Fibroblast of skin of right quadriceps (primary cell): ENCODE data around the gene PABPN1L.

Experiments
- DNase-seq: peaks from one replicate; pipeline ENCODE4 v3.0.0-alpha.2; 2013

The PABPN1L gene

GRCh38 chr16:88882358-88883030, 16.0 kb upstream of the PABPN1L start:
- no peak for DNase-seq

DNA sequence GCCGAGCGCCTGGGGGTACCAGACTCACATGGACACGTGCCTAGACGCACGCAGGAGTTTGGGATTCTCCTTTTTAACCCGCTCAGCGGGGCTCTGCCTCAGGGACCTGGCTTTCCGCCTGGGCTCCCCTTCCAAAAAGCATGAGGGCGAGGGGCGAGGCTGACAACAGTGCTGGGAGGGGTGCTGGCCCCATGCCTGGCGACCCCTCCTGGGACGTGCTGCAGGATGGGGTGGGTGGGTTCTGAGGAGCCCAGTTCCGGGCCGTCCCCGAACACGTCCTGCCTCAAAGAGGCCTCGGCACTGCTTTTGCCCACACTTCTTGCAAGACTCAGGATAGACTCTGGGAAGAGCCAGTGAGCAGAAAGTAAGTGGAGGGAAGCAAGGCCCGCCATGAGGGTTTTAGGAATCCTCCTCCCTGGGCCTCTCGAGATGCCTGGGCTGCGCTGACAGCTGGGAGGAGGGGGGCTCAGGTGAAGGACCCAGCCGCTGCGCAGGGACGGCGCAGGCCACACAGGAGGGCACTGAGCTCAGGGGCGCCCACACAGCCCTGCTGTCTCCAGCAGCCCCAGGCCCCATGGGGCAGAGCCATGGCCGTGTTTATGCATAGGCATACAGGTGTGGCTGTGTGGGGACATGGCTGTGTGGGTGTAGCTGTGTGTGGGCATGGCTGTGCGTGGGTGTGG, 15.4 kb upstream of the PABPN1L start:
- DNase-seq, result no peak

GRCh38 chr16:88881007-88881615, 14.7 kb upstream of the PABPN1L start:
- DNase-seq, result no peak

DNA sequence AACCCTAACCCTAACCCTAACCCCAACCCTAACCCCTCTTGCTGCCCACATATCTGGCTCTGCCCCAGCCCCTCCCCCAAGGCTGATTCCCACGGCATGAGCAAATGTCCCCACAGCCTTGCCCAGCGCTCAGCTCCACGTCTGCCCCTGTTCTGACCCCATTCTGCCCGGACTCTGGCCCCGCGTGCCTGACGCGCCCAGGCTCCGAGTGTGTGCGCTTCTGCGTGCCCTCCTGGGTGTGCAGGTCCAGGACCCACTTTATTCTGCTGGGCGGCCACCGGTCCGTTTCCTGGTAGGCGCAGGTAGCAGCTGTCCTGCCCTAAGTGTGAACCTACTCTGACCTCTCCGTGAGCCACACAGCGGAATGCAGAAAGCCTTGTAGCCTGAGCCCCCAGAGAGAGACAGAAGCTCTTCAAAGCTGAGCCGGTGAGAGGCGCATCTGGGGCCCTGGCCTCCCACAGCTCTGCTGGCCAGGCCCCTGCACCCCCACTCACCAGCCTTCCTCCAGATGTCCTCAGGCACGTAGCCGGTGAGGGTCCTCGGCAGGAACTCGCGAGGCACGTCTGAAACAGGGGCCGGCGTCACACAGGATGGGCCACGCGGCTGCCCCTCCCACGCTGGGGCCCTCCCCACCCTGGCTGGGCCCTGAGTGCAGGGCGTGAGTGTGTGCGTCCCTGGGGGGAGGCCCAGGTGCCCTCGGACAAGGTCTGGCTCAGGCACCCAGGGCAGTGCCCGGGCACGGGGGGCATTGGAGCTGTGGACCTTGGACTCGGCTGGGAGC, 14.0 kb upstream of the PABPN1L start:
- no peak for DNase-seq

DNA sequence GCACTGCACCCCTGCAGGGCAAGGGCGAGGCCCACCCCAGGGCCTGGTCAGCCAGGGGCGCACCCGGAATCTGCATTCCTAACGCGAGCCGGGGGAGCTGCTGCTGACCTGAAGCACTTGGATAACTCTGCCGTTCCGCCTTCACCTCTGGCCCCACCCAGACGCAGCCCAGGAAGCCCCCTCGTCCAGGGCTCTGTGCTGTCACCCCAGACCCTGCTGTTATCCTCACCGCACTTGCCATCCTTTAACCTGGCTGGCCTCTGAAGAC, 13.3 kb upstream of the PABPN1L start:
- no peak for DNase-seq

DNA sequence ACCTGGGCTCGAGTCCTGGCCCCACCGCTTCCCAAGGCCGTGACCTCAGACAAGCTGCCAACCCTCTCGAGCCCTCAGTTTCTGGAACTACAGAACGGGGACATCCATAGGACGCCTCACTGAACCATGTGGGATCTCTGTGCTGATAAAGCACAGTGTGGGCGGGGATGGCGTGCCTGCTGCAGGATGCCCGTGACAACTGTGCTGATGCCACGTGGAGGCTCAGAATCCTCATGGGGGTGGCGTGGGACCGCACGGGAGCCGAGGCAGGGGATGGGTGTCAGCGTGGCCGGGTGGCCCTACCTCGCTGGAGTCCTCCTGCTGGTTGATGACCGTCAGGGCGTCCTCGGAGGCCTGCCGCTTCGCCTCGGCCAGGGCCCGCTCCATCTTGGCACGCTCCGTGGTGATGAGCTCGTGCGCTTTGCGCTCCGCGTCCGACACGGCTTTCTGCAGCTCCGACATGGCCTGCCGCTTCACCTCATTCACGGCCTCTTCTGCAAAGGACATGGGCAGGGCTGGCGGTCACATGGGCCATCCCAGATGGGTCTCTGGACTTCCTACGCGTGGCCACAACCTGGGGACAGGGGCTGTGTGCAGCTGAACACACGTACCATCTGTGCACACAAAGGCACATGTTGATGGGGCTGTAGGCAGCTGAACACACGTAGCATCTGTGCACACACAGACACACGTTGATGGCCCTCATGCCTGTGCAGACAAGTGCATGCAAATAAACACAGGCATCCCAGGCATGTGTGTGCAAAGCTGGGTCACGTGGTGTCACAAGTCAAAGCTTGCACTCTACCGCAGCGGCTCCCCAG, 12.7 kb upstream of the PABPN1L start:
- DNase-seq, result no peak

GRCh38 chr16:88878356-88878755, 11.9 kb upstream of the PABPN1L start:
- no peak for DNase-seq

GRCh38 chr16:88877564-88878289, 11.3 kb upstream of the PABPN1L start:
- DNase-seq, result no peak

GRCh38 chr16:88876942-88877526, 10.6 kb upstream of the PABPN1L start:
- no peak for DNase-seq

- no peak for DNase-seq
Observed at GRCh38 chr16:88875703-88876234, 9.3 kb upstream of the PABPN1L start.

GRCh38 chr16:88874938-88875599, 8.6 kb upstream of the PABPN1L start:
- no peak for DNase-seq

- DNase-seq, result no peak
Observed at GRCh38 chr16:88872650-88873331, 6.3 kb upstream of the PABPN1L start.

GRCh38 chr16:88871730-88872416, 5.4 kb upstream of the PABPN1L start:
- DNase-seq, result no peak

GRCh38 chr16:88871349-88871702, 4.9 kb upstream of the PABPN1L start:
- DNase-seq, result no peak

- DNase-seq, result no peak
Observed at GRCh38 chr16:88870608-88871348, 4.3 kb upstream of the PABPN1L start.

DNA sequence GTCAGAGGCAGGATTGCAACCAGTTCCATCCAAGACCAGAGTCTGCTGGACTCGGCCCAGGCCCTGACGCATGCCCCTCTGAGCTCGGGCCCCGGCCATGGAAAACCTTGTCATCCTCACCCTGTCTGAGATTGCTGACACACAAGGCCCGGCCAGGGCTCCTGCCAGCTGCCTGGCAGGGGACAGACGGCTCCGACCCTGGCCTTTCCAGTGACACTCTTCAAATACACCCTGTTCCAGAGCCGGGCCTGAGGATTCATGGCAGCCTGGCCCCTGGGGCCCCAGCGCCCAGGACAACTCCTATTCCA, 3.2 kb upstream of the PABPN1L start:
- no peak for DNase-seq

DNA sequence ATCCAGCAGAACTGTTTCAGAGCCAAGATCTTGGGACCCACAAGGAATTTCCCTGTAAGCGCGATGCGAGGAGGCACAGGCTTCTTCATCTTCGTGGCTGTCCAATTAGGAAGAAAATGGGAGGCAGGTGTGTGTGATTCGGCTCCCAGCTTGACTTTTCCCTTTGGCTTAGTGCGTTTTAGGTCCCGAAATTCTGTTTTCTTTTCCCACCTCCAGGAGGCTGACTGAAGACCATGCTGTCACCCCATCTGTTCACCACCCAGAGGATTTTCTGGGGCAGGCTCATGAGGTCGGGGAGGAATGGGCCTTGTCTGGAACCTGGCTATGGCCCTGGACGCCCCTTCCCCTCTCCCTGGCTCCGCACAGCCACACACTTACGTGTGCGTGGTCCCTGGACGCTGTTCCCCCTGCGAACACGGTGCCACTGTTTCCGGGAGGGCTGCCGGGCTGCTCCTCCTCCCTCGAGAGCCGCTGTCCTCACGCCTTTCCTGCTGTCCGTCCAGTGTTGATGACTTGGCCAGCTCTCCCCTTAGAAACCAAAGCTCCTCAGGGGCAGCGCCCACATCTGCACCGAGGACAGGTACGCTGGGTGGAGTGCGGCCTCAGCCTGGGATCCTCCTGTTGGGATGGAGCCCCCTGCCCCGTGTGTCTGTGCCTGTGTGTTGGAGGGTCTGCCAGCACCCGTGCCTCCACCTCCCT, 2.7 kb upstream of the PABPN1L start:
- DNase-seq, result no peak

- no peak for DNase-seq
Observed at GRCh38 chr16:88867581-88868246, 1.3 kb upstream of the PABPN1L start.
